Chondrocyte (in vitro differentiated cells): Measurements from ENCODE around the gene MARK3. TPM values are rescaled to one million over a fixed set of nuclear protein-coding genes. Genes with fewer than 3 reads are reported as not detected.

Experiments used
- DNase-seq: peaks from one replicate; pipeline ENCODE4 v3.0.0; 2021; ENCODE audit warnings: mixed read lengths, low spot score
- H3K27ac Mint-ChIP-seq: one replicate; pipeline ENCODE4 v1.8.0; 2021; ENCODE audit warnings: mild to moderate bottlenecking, moderate library complexity, mixed read lengths; ENCODE audit not compliant: unreplicated experiment
- H3K27me3 Mint-ChIP-seq: 2 replicates; pipeline ENCODE4 v1.8.0; 2021; ENCODE audit warnings: low read depth, mixed read lengths
- H3K36me3 Mint-ChIP-seq: 2 replicates; pipeline ENCODE4 v1.8.0; 2021; ENCODE audit warnings: low read depth, mixed read lengths
- H3K4me1 Mint-ChIP-seq: 2 replicates; pipeline ENCODE4 v1.8.0; 2021; ENCODE audit warnings: low read depth, mild to moderate bottlenecking, mixed read lengths
- H3K4me3 Mint-ChIP-seq: one replicate; pipeline ENCODE4 v1.8.0; 2021; ENCODE audit warnings: mild to moderate bottlenecking, moderate library complexity, mixed read lengths; ENCODE audit not compliant: unreplicated experiment
- H3K9me3 Mint-ChIP-seq: 2 replicates; pipeline ENCODE4 v1.8.0; 2021; ENCODE audit warnings: low read depth, mixed read lengths
- CTCF ChIP-seq: fragments of 200-600 bp; sonication (generic); IDR thresholded peaks from 2 replicates; pipeline ENCODE4 v1.5.0; 2021; ENCODE audit warnings: antibody characterized with exemption, mild to moderate bottlenecking, moderate library complexity
- total RNA-seq: library from RNA; stranded (reverse); gene quantifications from 3 replicates; pipeline ENCODE4 v1.2.1, GENCODE V29; 2021

MARK3 gene
- total RNA-seq, 1 donor from 2014 or later: 65.1 TPM

DNA sequence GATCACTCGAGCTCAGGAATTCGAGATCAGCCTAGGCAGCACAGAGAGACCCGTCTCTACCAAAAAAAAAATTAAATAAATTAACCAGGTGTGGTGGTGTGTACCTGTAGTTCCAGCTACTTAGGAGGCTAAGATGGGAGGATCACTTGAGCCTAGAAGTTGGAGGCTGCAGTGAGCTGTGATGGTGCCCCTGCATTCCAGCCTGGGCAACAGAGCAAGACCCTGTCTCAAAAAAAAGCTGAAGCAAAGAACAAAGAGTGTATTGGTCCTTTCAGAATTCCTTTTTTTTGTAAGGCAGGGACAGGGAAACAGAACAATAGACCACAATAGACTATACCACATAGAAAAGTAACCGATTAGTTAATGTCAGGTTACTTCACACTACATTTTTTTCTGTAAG lies 47.4 kb downstream of the MARK3 start:
- no peak for DNase-seq
- peaks cover 35% of the 10 kb centered on the region for H3K4me1 Mint-ChIP-seq
- H3K36me3 Mint-ChIP-seq: peaks cover 4% of the 10 kb centered on the region
- no peak for TF ChIP-seq CTCF
- H3K4me3 Mint-ChIP-seq: no peak overlapping the region
- no peaks in the 10 kb centered on the region for H3K9me3 Mint-ChIP-seq
- H3K27ac Mint-ChIP-seq: no peak overlapping the region
- no peaks in the 10 kb centered on the region for H3K27me3 Mint-ChIP-seq

DNA sequence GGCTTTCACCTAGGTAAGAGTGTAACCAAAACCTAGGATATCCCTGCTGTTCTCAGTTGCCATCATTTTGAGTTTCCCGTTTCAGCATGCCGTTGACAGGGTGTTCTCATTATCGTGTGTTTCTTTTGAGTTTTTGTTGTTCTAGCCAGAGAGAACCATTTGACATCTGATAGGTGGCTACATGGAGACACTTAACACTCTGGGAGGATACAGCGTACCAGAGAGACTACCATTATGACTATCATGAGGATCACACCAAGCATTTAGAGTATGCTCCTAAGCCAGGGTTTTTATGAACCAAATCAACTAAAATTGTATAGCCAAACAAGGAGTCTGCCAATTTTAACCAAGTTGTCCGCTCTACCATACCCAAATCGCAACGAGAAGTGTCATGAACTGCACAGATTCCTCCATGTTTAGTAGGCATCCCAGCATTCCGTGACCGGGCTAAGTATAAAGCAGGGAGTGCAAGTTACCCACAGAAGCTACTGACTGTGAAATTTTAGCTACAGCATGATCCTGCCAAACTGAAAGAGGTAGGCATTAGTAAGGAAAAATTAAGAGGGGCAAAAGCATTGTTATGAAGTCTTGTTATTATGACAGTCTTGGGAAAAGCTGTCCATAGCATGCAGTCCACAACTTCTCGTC lies 48.8 kb downstream of the MARK3 start:
- TF ChIP-seq CTCF: no peak

GRCh38 chr14:103434868-103435442 lies 49.7 kb downstream of the MARK3 start:
- H3K36me3 Mint-ChIP-seq: peaks cover 8% of the 10 kb centered on the region
- no peaks in the 10 kb centered on the region for H3K27me3 Mint-ChIP-seq
- peak; percentile 40 for TF ChIP-seq CTCF
- H3K9me3 Mint-ChIP-seq: no peaks in the 10 kb centered on the region
- H3K4me3 Mint-ChIP-seq: no peak overlapping the region
- no peak for DNase-seq
- H3K27ac Mint-ChIP-seq: peak overlapping the region; percentile 78
- peaks cover 18% of the 10 kb centered on the region for H3K4me1 Mint-ChIP-seq

More for the DNA sequence above, 48.8 kb downstream of the MARK3 start:
- DNase-seq: no peak
- no peak overlapping the region for H3K4me3 Mint-ChIP-seq
- no peaks in the 10 kb centered on the region for H3K27me3 Mint-ChIP-seq
- H3K4me1 Mint-ChIP-seq: peaks cover 25% of the 10 kb centered on the region
- peaks cover 4% of the 10 kb centered on the region for H3K36me3 Mint-ChIP-seq
- no peaks in the 10 kb centered on the region for H3K9me3 Mint-ChIP-seq
- no peak overlapping the region for H3K27ac Mint-ChIP-seq

- Mint-ChIP-seq H3K9me3 (no peaks in the 10 kb centered on the region), H3K4me1 (peaks cover 15% of the 10 kb centered on the region), H3K27me3 (no peaks in the 10 kb centered on the region), H3K27ac (peak overlapping the region; percentile 49), H3K36me3 (peaks cover 7% of the 10 kb centered on the region), H3K4me3 (no peak overlapping the region)
- DNase-seq: no peak
- TF ChIP-seq CTCF: no peak
Observed at GRCh38 chr14:103436533-103436932, 51.3 kb downstream of the MARK3 start.

DNA sequence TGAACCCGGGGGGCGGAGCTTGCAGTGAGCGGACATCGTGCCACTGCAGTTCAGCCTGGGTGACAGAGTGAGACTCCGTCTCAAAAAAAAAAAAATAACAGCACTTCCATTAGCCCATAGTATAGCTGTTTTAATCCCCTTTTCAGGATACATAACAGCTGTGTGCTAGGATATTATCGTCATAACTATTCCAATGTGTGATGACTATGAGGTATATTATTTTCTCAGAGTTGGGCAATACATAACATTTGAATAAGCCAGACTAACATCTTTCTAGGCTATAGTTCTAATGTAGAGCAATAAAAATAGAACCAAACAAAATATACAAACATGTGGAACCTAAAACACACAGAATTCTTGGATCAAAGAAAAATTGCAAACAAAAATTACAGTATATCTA lies 57.1 kb downstream of the MARK3 start:
- Mint-ChIP-seq H3K4me1 (peaks cover 32% of the 10 kb centered on the region), H3K27ac (no peak overlapping the region), H3K9me3 (no peaks in the 10 kb centered on the region), H3K36me3 (peaks cover 7% of the 10 kb centered on the region), H3K4me3 (no peak overlapping the region), H3K27me3 (no peaks in the 10 kb centered on the region)
- DNase-seq: no peak
- no peak for TF ChIP-seq CTCF
